IPS-15b (cell line): ENCODE data around the gene KCNQ1OT1.

Source experiments
- H3K27me3 ChIP-seq: one replicate; pipeline ENCODE4 v1.6.1; 2013; ENCODE audit warnings: low read length; ENCODE audit not compliant: control insufficient read depth, insufficient read depth
- H3K36me3 ChIP-seq: one replicate; pipeline ENCODE4 v1.6.1; 2013; ENCODE audit warnings: low read length; ENCODE audit not compliant: control insufficient read depth, insufficient read depth
- H3K4me1 ChIP-seq: one replicate; pipeline ENCODE4 v1.6.1; 2013; ENCODE audit warnings: mild to moderate bottlenecking, low read length; ENCODE audit not compliant: control insufficient read depth, insufficient read depth
- H3K4me3 ChIP-seq: one replicate; pipeline ENCODE4 v1.5.1; 2013; ENCODE audit warnings: low read depth, low read length
- H3K9ac ChIP-seq: one replicate; pipeline ENCODE4 v1.6.1; 2013; ENCODE audit warnings: low read depth, mild to moderate bottlenecking, low read length
- H3K9me3 ChIP-seq: one replicate; pipeline ENCODE4 v1.6.1; 2013; ENCODE audit warnings: mild to moderate bottlenecking, low read length; ENCODE audit not compliant: control insufficient read depth, insufficient read depth

The KCNQ1OT1 gene

GRCh38 chr11:2656859-2657258 is 42.9 kb downstream of the KCNQ1OT1 start:
- Histone ChIP-seq H3K36me3 (peaks cover 3% of the 10 kb centered on the region), H3K9me3 (peaks cover 29% of the 10 kb centered on the region), H3K4me1 (no peaks in the 10 kb centered on the region), H3K27me3 (peaks cover 58% of the 10 kb centered on the region), H3K9ac (no peak overlapping the region), H3K4me3 (no peak overlapping the region)

- Histone ChIP-seq H3K4me1 (no peaks in the 10 kb centered on the region), H3K27me3 (peaks cover 63% of the 10 kb centered on the region), H3K9ac (no peak overlapping the region), H3K9me3 (peaks cover 37% of the 10 kb centered on the region), H3K36me3 (peaks cover 3% of the 10 kb centered on the region), H3K4me3 (no peak overlapping the region)
Measured at GRCh38 chr11:2655834-2656622, 43.8 kb downstream of the KCNQ1OT1 start.

- peaks cover 3% of the 10 kb centered on the region for H3K36me3 ChIP-seq
- peaks cover 71% of the 10 kb centered on the region for H3K27me3 ChIP-seq
- peaks cover 34% of the 10 kb centered on the region for H3K9me3 ChIP-seq
- no peaks in the 10 kb centered on the region for H3K4me1 ChIP-seq
- no peak overlapping the region for H3K4me3 ChIP-seq
- no peak overlapping the region for H3K9ac ChIP-seq
Measured at GRCh38 chr11:2655016-2655719, 44.6 kb downstream of the KCNQ1OT1 start.

GRCh38 chr11:2653930-2654739 is 45.7 kb downstream of the KCNQ1OT1 start:
- Histone ChIP-seq H3K36me3 (peaks cover 3% of the 10 kb centered on the region), H3K9me3 (peaks cover 31% of the 10 kb centered on the region)

GRCh38 chr11:2653198-2653551 is 46.6 kb downstream of the KCNQ1OT1 start:
- Histone ChIP-seq H3K9me3 (peaks cover 31% of the 10 kb centered on the region), H3K4me3 (no peak overlapping the region), H3K4me1 (no peaks in the 10 kb centered on the region), H3K36me3 (peaks cover 3% of the 10 kb centered on the region), H3K9ac (no peak overlapping the region), H3K27me3 (peaks cover 75% of the 10 kb centered on the region)

More at GRCh38 chr11:2653930-2654739, 45.7 kb downstream of the KCNQ1OT1 start:
- no peak overlapping the region for H3K9ac ChIP-seq
- no peaks in the 10 kb centered on the region for H3K4me1 ChIP-seq
- peaks cover 77% of the 10 kb centered on the region for H3K27me3 ChIP-seq
- H3K4me3 ChIP-seq = no peak overlapping the region

- no peaks in the 10 kb centered on the region for H3K4me1 ChIP-seq
- H3K4me3 ChIP-seq = no peak overlapping the region
- peaks cover 31% of the 10 kb centered on the region for H3K9me3 ChIP-seq
- H3K36me3 ChIP-seq = peaks cover 3% of the 10 kb centered on the region
- no peak overlapping the region for H3K9ac ChIP-seq
- H3K27me3 ChIP-seq = peaks cover 75% of the 10 kb centered on the region
Measured at GRCh38 chr11:2652333-2653197, 47.2 kb downstream of the KCNQ1OT1 start.

- Histone ChIP-seq H3K27me3 (peaks cover 74% of the 10 kb centered on the region), H3K4me3 (no peak overlapping the region), H3K9me3 (peaks cover 33% of the 10 kb centered on the region), H3K9ac (no peak overlapping the region), H3K36me3 (peaks cover 3% of the 10 kb centered on the region), H3K4me1 (no peaks in the 10 kb centered on the region)
Measured at GRCh38 chr11:2651826-2652271, 47.9 kb downstream of the KCNQ1OT1 start.

- H3K36me3 ChIP-seq = peaks cover 3% of the 10 kb centered on the region
- H3K4me3 ChIP-seq = no peak overlapping the region
- H3K27me3 ChIP-seq = peaks cover 75% of the 10 kb centered on the region
- H3K9ac ChIP-seq = no peak overlapping the region
- H3K4me1 ChIP-seq = no peaks in the 10 kb centered on the region
- peaks cover 40% of the 10 kb centered on the region for H3K9me3 ChIP-seq
Measured at GRCh38 chr11:2651054-2651617, 48.7 kb downstream of the KCNQ1OT1 start.

- Histone ChIP-seq H3K4me3 (no peak overlapping the region), H3K9ac (no peak overlapping the region), H3K36me3 (peaks cover 3% of the 10 kb centered on the region), H3K27me3 (peaks cover 75% of the 10 kb centered on the region), H3K9me3 (peaks cover 43% of the 10 kb centered on the region), H3K4me1 (no peaks in the 10 kb centered on the region)
Measured at GRCh38 chr11:2650343-2650867, 49.4 kb downstream of the KCNQ1OT1 start.

GRCh38 chr11:2649848-2650247 is 49.9 kb downstream of the KCNQ1OT1 start:
- Histone ChIP-seq H3K4me1 (no peaks in the 10 kb centered on the region), H3K4me3 (no peak overlapping the region), H3K27me3 (peaks cover 71% of the 10 kb centered on the region), H3K9ac (no peak overlapping the region), H3K9me3 (peaks cover 49% of the 10 kb centered on the region), H3K36me3 (peaks cover 3% of the 10 kb centered on the region)
